Fibroblast of villous mesenchyme (primary cell): ENCODE results near the gene HDHD5. TPM values are rescaled to one million over a fixed set of nuclear protein-coding genes. Genes with fewer than 3 reads are reported as not detected.

Experiments
- DNase-seq: peaks from one replicate; pipeline ENCODE4 v3.0.0-alpha.2; 2010; ENCODE audit warnings: low read depth
- H3K4me3 ChIP-seq: 2 replicates; pipeline ENCODE4 v1.5.1; 2011; ENCODE audit warnings: low read depth, mild to moderate bottlenecking, low read length
- CTCF ChIP-seq: IDR thresholded peaks from 2 replicates; pipeline ENCODE4 v1.5.1; 2012; ENCODE audit warnings: low read depth, mild to moderate bottlenecking, low read length; ENCODE audit not compliant: insufficient read depth
- total RNA-seq: library from RNA; depleted of rRNA; stranded (reverse); fragments of >200 nt; gene quantifications from 2 replicates; pipeline ENCODE4 v1.2.3, GENCODE V29; 2012

The HDHD5 gene
- total RNA-seq, 1 donor: 24.2 TPM

- DNase-seq: no peak
- no peak for TF ChIP-seq CTCF
Observed at GRCh38 chr22:17102297-17102667, 56.8 kb downstream of the HDHD5 start.

DNA sequence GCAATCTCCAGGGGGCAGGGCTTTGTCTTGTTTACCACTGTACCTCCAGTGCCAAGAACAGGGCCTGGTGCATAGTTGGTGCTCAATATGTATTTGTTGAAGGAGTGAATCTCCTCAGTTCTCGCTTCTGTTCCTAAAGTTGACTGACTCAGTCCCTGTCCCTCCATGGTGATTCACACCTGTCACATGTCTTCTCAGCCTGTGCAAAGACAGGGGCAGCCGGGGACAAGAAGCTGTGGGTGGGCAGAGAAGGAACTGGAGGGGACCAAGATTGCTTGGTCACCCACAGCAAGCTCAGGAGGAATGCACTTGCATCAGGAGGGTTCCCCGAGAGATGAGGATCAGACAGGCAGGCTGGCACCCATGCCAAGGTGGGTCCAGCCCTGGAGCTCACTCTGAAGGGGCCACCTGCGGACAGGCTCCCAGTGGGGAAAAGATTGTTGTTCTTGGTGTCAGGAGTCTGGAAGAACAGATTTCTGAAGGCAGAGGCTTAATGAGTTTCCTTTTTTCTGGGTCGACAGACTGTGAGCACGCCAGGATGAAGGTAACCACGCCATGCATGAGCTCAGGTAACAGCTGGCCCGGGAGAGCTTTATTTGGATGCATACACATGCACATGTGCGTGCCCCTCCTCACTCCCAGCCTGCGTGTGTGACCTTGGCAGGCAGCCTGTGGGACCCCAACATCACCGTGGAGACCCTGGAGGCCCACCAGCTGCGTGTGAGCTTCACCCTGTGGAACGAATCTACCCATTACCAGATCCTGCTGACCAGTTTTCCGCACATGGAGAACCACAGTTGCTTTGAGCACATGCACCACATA lies 57.4 kb downstream of the HDHD5 start:
- TF ChIP-seq CTCF: no peak
- no peak overlapping the region for H3K4me3 ChIP-seq
- DNase-seq: no peak

More at GRCh38 chr22:17102297-17102667, 56.8 kb downstream of the HDHD5 start:
- H3K4me3 ChIP-seq: no peak overlapping the region

DNA sequence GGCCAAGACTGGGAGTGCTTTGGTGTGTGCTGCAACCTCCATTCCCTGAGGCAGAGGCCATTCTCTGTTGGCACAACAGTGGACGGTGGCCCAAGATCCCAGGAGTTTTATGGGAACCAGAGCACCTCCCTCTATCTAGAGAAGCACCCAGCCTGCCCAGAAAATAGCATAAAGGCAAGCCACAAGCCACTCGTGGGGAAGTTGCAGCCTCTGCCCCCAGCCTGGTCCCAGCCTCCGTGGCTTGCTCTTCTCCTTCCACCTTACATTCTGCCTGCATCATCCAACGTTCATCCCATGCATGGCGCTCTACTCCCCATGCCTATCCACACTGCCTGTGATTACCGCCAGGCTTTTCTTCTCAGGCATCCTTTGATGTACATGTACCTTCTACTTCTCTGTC lies 58.5 kb downstream of the HDHD5 start:
- no peak for DNase-seq
- H3K4me3 ChIP-seq: no peak overlapping the region
- no peak for TF ChIP-seq CTCF

GRCh38 chr22:17098379-17098819 lies 60.7 kb downstream of the HDHD5 start:
- no peak for TF ChIP-seq CTCF
- peak; percentile 53 for DNase-seq
- H3K4me3 ChIP-seq: no peak overlapping the region

DNA sequence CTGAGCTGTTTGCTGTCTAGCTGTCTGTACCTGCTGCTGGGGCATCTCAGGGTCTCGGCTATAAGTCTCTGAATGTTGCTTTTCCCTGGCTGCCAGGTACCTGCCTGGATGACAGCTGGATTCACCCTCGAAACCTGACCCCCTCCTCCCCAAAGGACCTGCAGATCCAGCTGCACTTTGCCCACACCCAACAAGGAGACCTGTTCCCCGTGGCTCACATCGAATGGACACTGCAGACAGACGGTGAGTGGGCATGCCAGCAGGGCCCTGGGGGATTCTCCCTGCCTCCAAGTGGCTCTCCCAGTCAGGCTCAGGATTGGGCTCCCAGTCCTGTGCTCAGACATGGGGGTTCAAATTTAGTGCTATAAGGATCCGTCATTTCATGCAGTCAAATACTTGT lies 61.4 kb downstream of the HDHD5 start:
- no peak for DNase-seq
- H3K4me3 ChIP-seq: no peak overlapping the region
- no peak for TF ChIP-seq CTCF

DNA sequence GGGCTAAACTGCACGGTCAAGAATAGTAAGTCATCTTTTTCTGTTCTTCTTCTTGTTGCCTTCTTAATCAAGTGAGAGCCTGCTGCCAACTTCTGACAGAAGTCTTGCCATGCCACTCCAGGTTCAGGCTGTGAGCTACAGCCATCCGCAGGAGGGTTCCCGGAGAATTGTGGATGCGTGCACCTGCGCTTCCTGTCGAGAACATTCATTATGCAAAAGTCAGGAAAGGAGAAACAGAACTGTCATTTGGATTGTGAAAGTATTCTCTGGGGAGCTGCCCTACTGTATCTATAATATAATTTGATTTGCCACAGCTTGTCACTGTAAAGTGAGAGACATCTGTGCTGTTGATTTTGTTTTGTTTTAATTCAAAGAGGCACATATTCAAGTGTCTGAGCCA lies 62.0 kb downstream of the HDHD5 start:
- TF ChIP-seq CTCF: no peak
- DNase-seq: no peak
- no peak overlapping the region for H3K4me3 ChIP-seq

GRCh38 chr22:17096071-17096470 lies 63.0 kb downstream of the HDHD5 start:
- no peak for DNase-seq
- no peak overlapping the region for H3K4me3 ChIP-seq
- no peak for TF ChIP-seq CTCF
